ENCODE results near the gene SPATS2.

SPATS2 gene

DNA sequence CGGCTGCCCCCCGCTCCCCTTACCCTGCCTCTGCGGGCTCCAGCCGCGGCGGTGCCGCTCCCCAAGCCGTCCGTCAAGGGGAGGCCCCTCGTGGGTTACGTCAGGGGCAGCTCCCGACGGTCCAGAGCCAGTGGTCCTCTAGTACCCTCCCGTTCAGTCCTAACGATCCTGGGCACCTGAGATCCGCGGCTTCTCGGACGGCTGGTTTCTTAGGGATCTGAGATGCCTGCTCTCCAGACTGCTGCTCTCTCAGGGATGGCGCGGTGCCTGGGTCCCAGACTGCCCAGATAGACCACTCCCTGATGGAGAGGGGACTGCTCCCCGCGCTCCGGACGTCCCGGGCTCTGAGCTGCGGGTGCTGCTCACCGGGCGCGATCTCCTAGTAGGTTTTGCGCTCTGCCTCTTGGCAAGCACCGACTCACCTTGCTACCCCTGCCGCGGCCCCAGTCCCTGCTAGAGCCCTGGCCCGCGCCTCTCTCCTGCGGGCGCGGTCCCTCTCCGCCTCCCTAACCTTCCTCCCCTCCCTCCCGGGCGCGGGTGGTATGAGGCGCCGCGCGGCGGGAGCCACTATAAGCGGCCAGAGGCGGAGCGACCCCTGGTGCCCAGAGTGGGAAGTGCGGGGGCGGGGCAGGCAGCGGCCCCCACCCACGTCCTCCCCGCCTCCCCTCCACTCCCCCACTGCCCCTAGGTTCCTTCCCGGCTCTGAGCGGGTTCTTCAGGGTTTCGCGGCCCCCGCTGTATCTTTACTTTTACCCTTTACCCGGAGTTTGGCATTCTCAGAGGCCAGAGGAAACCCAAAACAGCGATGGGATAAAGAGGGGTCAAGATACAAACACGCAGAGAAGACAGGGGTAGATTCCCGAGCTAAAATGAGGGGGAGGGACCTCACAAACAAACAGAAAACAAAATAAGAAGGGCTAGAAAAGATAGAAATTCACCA, 30.3 kb upstream of the SPATS2 start, which contains the start of gene C1QL4:
TSS of gene C1QL4 (minus strand) at position 544 of the 940 bp plus-strand sequence. CDS start 711 bp downstream, outside the sequence.
- no peak for DNase-seq

DNA sequence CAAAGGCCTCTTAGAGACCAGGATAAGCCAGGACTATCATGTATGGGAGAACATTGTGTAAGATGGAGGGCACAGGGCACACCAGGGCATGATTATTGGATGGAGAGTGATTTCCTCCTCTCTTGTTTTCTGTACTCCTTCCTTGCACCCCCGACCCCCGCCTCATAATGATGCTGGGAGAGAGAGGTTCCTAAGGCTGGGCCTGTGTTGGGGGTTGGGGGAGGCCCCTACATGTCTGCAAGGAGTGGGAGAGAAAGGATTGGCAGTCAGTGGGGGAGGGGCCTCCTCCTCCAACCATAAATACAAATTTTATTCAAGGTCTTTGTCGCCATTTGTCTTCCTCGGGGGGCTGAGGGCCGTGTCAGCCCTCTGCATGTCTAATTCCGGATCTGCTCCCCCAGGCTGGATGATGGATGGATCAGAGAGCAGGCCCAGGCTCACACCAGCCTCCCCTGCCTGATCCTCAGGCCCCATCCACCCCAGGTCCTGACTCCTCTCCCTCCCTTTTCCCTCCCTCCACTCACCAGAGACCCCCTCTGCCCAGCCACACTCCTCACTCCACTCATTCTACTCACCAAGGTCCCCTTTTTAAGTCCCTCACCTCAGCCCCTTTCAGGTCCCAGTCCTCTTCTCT, 28.3 kb upstream of the SPATS2 start:
- DNase-seq, result no peak

DNA sequence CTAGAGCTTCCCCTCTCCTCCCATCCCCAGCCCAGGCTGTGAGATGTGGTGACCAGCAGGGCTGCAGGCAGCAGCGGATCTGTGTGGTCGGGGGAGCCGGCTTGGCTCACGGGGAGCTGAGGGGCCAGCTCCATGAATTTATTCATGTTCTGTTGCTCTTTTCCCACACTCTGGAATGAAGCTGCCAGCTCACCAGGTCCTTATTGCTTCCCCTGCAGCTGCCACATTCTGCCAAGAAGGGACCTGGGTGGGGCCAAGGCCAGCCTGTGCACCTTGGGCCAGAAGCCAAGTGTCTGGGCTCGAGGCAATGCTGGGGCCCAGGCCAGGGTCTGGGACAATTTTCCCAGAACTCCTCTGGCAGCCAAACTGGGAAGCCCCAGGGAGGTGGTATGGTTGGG, 27.8 kb upstream of the SPATS2 start:
- DNase-seq, result no peak

DNA sequence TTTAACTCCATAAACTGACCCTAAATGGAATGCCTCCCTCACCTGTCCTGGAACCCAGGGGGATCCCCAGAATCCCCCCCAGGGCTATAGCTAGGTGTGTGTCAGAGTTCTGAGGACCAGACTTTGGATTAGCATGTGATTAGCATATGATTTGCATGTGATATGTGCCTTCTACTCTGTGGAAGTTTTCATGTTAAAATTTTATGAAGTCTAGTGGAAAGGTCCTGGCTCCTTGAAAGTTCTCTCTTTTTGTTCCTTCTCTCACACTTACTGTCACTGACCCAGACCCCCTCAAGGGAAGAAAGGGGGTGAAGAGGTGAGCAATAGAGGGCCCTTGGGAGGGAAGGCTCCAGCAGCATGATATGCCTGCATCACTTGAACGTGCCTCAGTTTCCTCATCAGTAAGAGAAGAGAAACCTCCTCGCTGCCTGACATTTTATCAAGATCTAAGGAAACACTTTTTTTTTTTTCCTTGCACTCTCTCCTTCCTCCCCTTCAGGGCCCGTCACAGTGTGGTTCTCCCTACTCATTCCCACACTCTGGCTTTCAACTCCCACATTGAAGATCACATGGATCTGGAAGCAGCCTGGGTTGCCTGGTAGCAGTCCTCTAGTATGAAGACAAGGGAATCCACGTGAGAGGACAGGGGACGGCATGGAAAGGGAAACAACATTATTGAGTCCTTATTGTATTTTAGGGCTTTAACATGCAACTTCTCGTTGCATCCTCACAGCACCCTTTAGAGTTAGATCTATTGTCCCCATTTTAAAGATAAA, 27.0 kb upstream of the SPATS2 start:
- no peak for DNase-seq

DNA sequence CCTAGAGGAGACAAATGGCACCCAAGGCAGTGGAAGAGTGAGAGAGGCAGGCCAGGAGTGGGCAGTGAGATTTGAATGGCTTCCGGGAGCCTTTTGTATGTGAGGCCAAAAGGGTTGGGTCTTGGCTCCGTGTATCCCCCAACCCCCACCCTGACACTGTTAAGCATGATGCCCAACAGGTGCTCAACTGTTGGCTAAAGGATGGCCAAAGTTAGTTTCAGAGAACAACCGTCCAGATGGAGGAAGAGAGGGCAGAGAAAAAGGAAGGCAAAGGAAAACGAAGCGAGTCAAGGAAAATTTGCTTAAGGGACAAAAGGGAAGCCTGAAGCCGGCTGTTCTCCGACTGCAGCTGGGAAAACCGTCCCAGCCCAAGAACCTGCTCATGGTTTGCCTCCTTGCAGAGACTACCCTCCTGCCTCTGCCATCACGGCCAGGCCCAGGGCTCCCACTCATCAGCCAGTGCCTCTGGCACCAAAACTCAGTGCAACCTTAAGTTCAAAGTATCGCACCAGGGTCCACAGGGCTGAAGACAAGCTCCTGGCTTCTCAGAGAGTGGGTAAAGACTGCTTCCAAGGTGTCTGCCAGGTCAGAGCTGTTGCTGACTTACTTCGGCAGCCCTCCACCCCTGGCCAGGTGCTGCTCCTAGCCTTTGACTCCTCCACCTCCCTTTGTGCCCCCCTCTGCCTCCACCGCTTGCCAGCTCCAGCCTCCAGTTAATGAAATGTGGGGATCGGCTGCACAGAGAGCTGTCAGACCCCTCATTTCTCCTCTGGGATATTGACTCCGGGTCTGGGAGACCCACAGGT, 26.1 kb upstream of the SPATS2 start:
- DNase-seq, result no peak

DNA sequence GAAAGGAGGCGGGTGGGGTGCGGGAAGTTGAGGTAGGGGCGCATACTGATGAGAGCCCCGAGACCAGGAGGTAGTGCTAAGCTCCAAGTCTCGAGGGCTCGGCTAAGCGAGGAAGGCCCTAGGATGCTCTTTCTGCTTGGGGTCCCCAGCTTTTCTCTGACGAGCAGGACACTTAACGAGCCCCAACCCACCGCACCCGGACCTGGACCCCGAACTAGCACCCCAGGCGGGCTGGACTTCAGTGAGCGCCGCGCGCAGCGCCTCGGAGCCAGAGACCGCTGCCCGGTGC, 25.5 kb upstream of the SPATS2 start:
- DNase-seq, result no peak

DNA sequence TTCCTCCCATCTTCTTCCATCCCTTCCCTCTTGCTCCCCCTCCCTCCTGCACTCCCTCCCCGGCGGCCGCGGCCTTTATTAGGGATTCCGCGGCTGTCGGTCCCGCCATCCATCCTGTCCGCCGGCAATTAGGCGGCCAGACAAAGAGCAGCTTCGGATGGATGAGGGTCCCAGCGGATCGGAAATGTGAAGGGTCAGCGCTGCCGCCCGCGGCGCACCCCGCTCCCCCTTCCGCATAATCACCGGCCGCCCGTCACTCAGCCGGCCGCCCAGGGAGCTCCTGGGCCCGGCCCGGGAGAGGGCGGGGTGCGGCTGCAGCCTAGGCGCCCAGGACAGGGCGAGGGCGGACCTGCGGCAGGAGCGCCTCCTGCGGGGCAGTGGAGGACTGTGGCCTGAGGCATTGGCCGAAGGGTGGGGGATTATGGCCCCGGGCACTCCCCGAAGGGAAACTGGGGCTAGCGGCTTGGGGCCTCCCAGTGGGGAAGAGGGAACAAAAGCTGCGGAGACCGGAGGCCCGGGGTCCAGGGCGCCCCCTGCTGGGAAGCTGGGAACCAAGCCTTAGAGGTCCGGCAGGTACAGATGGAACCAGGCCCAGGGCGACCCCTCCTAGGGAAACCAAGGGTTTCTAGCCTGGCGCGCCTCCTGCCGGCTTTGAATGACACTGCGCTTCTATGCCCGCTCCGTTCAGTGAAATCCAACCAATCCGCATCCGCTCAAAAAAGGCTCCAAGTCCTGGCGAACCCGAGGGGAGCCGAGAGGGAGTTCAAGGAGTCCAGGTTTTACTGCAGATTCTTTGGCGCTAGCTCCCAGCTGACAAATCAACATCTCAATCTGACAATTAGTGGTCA, 25.0 kb upstream of the SPATS2 start:
- no peak for DNase-seq

DNA sequence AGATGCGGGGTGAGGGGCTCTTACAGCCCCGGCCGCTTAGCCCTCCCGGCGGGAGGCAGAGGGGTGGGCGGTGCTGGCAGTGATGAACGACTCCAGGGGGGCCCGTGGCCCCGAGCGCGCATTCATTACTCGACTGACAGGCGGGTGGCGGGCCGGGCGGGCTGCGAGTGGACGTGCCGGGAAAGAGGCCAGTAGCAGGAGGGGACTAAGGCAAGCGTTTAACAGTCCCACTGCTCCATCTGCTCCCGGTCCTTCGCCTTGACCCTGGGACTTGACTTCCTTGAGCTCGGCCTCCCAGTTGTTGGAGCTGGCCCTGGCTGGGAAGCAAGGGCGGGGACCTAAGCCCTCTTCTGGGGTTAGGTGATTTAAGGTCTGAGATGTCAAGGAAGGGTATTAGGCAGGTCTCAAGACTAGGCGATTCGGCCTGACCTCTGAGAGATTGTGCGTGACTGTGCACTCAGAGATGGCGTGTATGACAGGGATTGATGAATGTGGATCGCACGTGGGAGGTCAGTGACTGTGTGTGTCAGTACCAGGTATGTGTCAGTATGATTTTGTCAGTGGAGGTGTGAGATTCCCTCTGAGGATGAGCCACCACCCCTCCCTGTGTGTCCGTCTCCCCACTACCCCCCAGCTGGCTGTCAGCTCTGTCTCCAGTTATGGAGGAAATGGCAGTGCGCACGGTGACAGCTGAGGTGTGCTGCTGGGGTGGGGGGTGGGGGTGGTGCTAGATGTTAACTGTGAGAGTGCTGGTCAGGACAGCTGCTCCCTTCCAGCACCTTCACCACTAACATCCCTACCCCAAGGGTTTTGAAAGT, 24.1 kb upstream of the SPATS2 start:
- DNase-seq, result no peak

DNA sequence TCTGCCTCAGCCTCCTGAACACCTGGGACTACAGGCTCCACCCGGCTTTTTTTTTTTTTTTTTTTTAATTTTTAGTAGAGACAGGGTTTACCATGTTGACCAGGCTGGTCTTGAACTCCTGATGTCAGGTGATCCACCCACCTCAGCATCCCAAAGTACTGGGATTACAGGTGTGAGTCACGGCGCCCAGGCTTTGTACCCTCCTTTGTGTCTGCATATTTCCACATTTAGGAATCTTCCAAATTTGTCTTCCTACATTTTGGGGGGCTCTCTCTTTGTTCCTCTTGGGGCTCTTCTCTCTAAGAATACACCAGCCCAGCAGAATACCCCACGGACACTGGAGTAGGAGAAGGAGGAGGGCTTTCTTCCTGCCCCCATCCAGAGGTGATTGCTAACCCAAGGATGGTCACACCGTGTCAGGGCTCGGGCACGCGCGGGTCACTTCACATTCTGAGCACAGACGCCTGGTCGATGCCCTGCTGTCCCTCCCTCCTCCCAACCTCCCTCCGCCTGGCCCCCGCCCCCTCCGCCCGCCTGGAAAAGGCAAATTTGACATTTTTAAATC, 22.7 kb upstream of the SPATS2 start:
- no peak for DNase-seq

DNA sequence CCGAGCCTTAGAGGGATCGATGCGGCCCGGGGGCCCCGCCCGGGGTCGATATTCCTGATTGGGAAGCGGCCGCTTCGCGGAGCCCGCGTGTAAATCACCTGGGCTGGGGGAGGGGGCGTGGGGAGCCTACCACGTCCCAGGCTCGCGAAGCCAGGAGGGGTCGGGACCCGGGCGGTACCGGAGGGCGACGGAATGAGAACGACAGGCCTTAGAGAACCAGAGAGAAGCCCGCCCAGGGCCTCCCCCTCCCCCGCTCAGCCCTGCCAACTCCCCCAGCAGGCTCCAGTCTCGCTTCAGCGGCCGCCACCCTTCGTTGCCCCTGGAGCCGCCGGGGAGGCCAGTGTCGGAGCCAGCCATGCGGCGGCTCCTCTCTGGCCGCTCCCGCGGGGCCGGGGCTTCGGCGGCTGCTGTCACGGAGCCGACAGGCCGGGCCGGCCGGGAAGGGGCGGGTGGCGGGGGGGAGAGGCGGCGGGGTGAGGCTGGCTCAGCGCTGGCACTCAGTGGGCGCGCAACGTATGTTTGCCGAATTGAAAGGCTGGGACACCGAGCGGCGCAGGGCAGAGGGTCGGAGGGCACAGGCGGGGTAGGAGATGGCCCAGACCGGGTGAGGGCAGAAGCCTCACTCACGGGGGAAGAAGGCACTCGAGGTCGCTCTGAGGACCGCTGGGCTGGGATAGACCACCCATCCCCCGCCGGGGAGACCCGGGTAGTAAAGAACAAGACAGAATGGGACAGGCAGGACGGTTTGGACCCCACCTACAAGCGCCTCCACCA, 22.0 kb upstream of the SPATS2 start:
- DNase-seq, result no peak

DNA sequence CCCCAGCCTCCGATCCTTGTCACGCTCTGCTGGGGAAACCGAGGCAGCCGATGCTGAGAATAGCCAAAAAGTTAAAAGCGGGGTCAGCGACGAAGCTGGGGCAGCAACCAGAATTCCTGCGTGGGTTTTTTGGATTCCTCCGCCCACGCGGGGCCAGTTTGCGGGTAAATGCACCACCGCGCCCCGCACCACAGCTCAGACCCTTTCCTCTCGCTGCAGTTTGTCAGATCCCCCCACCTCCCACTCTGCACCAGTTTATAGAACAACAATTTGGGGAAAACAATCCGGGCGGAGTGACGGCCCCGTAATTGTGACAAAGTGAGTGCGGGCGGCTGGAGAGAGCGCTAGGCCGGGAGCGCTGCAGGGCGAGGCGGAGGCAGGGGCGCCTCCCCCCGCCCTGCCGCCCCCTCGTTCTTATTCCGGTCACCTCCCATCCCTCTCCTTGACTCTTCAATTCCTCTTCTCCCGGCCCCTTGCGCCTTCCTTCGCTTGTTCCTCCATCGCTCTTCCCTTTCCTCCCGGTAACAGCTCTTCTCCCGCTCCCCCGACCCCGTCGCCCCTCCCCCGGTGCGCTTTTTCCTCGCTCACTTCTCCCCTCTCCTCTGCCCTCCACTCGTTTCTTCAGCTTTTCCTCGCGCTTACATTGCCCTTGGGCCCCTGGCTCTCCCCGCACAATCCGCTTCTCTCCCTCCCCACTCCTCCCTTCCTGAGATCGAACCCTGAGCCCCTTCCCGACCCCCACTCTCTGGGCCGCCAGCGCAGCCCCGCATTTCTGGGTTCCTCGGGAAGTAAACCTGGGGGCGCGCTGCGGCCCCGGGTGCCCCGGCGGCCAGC, 21.2 kb upstream of the SPATS2 start:
- no peak for DNase-seq

DNA sequence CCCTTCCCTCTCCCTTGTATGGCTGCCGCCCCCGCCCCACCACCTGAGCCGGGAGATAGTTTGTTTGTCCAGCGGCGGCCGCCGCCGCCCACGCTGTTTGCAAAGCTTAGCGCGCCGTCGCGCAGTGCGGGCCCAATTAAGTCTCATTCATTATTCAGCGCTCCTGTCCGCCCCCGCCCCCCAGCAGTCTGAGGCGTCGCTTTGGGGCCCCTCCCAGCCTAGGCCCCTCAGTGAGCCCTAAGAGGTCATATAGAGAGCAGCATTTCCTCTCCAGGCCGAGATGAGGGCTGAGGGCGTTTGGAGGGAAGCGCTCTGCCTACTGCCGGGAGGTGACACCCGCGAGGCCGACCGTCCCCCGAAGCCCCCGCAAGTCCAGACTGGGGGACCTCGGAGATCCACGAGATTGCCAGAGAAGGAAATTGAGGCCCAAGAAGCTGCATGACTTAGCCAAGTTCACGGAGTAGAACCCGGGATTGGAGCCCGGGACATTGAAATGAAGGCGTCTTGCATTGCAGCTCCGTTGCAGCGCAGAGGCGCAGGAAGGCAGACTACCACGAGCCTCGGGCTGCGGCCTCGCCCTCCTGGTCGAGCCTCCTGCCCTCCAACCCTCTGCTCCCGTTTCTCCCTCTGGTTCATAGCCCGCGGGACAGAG, 20.5 kb upstream of the SPATS2 start, which contains the start of gene DNAJC22:
TSS of gene DNAJC22 (plus strand) at position 230 of the 652 bp plus-strand sequence. CDS start 1,985 bp downstream, outside the sequence.
- no peak for DNase-seq

DNA sequence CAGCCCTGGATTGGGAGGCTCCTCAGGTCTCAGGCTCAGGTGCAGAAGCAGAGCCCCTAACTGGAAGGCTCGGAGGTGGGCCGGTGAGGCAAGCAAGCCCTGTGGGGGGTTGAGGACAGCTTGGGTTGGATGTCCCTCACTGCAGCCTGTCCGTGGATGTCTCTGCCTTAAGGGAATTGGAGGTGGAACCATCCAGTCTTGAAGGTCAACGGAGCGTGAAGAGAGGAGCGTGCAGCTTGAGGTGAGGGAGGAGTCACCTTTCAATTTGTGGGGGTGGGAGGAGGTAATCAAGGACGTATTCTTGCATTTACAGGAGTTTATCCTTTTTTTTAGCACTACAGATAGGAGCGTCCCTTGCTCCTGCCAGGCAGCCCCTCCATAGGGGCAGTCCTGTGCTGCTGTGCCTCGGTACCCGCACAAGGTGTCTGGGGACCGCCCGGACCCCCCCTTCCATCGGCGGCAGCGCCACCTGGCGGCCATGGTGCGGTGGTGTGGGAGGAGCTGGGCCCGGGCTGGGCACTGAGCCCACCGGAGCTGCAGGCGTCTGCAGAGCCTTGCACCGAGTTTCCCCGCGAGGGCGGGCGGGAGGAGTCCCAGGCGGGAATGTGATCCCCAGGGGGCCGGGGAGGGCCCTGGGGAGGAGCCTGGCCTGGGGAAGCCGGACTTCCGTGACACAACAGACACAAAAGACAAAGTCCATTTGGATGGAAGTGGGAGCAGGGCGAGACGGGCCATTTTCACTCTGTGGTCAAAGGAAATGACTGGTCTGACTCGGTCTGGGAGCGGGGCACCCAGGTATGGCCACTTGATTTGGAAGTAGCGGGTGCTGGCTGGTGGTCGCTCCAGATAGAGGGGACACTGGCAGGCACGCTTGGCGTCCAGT, 19.7 kb upstream of the SPATS2 start:
- peak; percentile 53 for DNase-seq

DNA sequence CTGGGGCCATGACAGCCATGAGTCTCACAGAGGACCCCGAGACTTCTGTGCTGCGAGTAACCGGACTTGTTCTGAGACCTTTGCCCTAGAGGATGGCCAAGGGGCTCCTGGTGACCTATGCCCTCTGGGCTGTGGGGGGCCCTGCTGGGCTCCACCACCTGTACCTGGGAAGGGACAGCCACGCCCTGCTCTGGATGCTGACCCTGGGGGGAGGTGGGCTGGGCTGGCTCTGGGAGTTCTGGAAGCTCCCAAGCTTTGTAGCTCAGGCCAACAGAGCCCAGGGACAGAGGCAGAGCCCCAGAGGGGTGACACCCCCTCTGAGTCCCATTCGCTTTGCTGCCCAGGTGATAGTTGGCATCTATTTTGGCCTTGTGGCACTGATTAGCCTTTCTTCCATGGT, 18.5 kb upstream of the SPATS2 start:
- DNase-seq, result no peak

DNA sequence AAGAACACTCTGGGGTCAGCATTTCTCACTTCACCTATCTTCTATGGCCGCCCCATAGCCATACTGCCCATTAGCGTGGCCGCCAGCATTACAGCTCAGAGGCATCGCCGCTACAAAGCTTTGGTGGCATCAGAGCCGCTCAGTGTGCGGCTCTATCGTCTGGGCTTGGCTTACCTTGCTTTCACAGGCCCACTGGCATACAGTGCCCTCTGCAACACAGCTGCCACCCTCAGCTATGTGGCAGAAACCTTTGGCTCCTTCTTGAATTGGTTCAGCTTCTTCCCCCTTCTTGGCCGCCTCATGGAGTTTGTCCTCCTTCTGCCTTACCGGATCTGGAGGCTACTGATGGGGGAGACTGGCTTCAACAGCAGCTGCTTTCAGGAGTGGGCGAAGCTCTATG, 18.0 kb upstream of the SPATS2 start:
- no peak for DNase-seq

DNA sequence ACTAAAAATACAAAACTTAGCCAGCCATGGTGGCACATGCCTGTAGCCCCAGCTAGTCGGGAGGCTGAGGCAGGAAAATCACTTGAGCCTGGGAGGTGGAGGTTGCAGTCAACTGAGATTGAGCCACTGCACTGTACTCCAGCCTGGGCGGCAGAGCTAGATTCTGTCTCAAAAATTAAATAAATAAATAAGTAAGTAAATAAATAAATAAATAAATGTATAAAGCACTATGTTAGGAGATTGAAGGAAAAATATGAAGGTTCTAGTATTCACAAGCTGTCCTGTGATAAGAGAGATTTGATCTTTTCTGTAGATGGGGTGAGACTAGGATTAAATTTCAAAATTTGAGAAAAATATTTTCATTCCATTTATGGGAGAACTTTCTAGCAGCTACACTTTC, 14.9 kb upstream of the SPATS2 start:
- no peak for DNase-seq

DNA sequence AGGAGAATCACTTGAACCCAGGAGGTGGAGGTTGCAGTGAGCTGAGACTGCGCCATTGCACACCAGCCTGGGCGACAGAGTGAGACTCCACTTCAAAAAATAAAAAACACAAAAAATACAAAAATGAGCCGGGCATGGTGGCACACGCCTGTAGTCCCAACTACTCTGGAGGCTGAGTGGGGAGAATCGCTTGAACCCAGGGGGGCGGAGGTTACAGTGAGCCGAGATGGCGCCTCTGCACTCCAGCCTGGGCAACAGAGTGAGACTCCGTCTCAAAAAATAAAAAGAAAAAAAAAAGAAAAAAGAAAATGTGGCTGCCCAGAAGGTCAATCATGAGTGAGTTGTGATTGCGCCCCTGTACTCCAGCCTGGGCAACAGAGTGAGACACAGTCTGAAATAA, 11.3 kb upstream of the SPATS2 start:
- no peak for DNase-seq

Measured in cortex of kidney (tissue), 1 donor.